ENCODE data around the gene NLGN1.
"Not testable (repeated sequence)": the region's sequence is repeated elsewhere in the genome, so short reads cannot be mapped to it uniquely, and the experiment has no call there.

NLGN1 gene

DNA sequence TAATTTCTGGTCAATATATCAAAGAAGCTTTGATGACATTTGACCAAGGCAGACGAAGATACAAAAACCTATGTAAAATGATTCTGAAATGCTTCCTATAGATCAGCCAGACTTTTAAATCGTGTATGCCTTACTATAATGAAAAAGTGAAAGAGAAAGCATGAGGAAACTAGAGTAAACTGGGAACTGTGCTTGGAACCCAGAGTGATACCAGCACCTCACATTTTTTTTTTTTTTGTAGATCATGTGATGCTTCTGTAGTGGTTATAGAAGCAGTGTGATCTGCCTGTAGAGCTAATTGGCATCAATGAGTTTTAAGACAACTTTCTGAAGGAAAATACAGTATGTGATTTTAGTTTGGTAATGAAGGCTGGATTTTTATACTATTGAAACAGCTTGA, 150.7 kb downstream of the NLGN1 start:
- no peak for FAIRE-seq
- DNase-seq (ENCODE audit: insufficient read length, low spot score) = no peak

DNA sequence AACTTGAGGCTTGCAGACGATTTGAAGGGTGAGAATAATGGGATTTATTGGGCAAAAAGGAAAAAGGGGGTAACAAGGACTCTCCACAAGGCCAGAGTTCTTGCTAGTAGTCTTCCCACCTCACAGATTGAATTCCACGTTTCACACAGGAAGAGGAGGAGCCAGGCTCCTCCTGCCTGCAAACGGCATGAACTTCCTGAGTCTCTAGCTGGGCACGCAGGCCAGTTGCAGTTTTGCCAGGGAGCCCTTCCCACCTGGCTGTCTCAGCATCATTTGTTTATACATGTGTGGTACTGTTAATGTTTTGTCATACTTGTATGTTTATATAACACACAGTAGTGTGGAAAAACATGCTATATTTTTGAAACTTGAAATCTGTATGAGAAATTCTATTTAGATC, 155.0 kb downstream of the NLGN1 start:
- no peak for DNase-seq (ENCODE audit: insufficient read length, low spot score)

DNA sequence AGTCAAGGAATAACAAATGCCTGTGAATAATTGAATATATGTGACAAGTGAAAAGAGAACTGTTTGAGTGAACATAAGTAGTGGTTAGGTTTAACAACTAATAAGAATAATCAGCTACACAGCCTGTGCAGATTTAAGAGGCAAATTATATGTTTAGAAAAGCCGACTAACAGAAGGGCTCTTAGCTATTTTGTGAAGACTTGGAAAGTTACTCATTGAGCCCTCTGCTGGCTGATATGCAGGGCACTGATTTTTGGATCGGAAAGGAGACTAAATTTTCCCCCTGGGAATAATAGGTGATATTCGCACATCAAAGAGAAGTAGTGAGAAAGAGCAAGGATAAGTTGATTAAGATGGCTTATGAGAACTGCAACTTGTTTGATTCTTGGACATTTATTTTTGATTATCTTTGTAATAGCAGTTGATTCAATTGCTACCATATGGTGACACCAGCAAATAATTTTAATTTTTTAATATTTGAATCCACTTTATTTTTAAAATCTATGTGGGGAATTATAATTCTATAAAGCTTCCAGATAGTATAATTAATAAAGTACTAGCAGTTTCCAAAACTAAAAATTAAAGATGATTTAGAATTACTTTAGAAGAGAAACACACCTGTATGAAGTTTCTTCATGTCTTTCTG, 156.2 kb downstream of the NLGN1 start:
- FAIRE-seq = no peak
- peak; percentile 3 for DNase-seq (ENCODE audit: insufficient read length, low spot score)

More for the DNA sequence above, 155.0 kb downstream of the NLGN1 start:
- no peak for FAIRE-seq

DNA sequence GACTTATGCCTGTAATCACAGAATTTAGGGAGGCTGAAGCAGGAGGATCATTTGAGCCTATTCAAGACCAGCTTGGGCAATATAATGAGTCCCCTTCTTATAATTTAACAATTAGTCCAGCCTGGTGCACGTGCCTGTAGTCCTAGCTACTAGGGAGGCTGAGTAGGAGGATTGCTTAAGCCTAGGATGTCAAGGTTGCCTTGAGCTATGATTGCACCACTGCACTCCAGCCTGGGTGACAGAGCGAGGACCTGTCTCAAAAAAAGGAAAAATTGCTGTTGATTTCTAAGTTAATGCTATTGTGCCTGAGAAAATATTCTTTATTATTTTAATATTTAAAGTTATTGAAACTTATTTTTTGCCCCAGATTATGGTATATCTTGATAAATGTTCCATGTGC, 159.0 kb downstream of the NLGN1 start:
- no peak for FAIRE-seq
- no peak for DNase-seq (ENCODE audit: insufficient read length, low spot score)

DNA sequence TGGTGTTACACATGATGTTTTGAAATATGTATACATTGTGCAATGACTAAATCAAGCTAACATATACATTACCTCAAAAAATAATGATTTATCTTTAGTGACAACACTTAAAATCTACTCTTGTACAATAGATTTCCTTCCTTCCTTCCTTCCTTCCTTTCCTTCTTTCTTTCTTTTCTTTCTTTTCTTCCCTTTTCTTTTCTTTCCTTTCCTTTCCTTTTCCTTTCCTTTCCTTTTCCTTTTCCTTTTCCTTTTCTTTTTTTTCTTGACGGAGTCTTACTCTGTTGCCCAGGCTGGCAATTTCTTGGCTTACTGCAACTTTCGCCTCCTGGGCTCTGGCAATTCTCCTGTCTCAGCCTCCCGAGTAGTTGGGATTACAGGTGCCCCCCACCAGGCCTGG, 170.5 kb downstream of the NLGN1 start:
- FAIRE-seq (no peak), DNase-seq (ENCODE audit: insufficient read length, low spot score) (no peak)

DNA sequence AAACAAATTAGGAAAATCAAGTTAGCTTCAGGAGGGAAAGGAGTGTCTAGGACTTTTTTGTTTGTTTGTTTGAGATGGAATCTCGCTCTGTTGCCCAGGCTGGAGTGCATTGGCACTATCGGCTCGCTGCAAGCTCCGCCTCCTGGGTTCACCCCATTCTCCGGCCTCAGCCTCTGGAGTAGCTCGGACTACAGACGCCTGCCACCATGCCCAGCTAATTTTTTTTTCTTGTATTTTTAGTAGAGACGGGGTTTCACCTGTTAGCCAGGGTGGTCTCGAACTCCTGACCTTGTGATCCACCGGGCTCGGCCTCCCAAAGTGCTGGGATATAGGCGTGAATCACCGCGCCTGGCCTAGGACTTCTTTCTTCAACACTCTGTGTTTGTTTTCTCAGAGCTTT, 171.1 kb downstream of the NLGN1 start:
- no peak for DNase-seq (ENCODE audit: insufficient read length, low spot score)

DNA sequence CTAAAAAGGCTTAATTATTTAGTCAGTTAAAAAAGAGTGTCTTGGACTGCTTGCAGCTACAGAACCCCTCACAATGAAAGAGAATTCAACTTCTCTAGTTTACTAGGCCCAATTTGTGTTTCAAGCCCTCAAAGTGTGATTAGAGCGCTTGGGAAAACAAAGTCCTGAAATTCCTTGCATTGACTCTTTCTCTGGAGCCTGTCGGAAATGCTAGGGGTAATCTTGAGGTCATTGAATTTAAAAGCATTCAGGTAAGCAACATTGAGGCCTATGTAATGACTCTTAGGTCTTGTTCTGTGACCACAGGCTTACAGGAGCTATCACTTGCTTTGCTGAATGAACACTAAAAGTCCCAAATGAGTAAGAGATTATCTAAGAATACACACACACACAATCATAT, 186.0 kb downstream of the NLGN1 start:
- no peak for FAIRE-seq
- DNase-seq (ENCODE audit: insufficient read length, low spot score) = no peak

More for the DNA sequence above, 171.1 kb downstream of the NLGN1 start:
- no peak for FAIRE-seq

DNA sequence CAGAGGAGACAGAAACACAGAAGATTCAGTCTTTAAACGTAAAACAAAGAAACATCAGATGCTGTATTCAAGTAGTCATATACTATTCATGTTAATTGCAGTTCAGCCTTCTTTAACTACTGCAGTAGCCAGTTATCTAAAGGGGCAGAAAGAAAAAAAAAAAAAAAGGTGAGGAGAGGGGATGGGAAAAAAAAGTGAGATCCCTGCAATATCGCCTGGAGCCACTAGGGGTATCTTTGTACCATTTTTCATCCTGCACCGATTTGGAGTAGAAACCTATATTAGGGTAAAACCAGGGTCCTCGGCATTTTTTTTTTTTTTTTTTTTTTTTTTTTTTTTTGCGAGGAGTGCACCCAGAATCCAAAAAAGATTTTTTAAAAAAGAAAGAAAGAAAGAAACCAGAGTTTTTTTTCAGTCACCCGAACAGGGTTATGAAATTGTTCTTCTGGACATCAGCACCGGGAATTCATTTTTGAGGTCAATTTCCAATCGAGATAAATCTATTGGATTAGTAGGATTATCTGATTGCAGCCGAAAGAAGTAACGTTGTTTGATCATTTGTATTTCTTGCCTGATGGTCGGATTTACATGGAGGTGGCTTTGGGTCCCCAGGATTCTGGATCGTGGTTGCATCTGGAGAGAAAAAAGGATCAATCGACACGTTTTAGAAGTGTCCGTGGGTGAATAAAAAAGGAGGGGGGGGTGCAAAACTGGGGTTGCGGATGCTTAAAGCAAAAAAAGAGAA, 186.7 kb downstream of the NLGN1 start:
- FAIRE-seq (no peak), DNase-seq (ENCODE audit: insufficient read length, low spot score) (peak; percentile 22)

DNA sequence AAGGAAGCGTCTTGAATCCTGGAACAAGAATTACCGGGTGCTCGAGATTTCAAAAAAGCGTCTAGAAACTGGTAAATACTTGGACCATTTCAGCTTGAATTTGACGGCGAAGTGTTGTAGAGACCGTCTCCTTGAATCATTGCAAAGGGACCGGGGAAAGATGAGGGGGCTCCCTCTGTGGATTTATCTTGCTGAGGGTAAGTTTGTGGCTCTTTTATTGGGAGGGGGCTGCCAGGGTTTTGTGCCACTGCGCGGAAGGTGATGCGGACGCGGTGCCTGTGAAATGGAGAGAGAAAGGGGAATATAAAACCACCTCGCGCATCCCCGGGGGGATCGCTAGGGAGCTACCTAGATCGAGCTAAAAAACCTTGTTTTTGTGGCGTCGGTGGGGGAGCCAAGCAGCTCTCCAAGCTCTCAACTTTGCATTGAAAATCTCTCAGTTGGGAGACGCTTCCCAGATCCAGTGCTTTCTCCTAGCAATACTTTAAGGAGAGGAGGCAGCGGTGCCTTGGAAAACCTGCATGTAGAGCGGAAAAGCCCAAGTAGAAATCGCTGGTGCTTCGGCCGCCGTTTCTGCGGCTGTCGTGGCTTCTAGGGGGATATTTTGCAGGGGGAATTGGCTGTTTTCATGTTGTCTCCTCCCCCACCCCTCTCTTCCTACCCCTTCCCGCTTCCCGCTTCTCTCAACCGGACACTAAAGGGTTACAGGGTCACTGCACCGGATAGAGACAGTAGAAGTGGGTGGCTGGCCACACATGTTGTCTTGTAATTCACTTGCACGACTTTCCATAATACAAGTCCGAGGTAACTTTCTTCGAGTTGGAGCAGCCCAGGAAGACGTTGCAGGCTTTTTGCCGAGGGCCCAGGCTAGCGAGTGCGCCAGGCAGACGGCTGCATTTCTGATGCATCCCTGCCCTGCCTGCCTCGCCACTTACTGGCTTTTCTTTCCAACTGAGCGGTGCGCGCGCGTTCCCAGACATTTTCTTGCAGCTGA, 187.6 kb downstream of the NLGN1 start:
- no peak for FAIRE-seq
- DNase-seq (ENCODE audit: insufficient read length, low spot score) = peak; percentile 24

DNA sequence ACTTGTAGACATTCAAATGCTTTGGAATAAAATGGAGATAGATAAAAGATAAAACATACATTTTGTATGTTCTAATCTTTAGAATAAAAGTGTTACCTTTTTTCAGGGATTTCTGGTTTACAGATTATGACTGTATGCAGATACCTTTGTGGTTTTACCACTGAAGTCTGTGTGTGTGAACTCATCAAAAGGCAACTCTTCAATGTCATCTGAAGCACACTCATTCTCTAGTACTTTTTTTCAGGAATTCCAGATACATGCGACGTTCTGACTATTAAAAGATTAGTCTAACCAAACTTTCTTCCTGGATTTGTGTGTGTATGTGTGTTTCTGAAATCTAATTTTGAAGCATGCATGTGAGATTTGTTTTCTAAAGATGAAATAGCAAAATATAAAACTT, 188.6 kb downstream of the NLGN1 start:
- no peak for DNase-seq (ENCODE audit: insufficient read length, low spot score)
- no peak for FAIRE-seq

DNA sequence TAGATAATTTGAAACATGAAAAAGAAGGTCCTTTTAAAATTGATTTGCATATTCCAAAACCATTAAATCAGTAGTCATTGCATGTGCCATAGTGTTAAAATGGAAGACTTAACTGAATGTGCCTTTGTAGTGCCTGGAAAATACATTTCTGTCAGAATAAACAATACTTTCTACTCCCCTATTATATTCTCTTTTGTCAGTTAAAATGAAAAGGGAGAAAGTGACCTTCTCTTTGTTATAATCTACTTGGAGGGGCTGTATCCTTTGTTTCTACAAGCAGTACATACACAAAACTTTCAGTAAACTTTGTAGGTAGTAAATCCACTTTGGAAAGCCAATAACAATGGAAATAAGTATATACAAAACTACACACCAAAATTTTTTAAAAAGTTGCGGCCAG, 189.5 kb downstream of the NLGN1 start:
- DNase-seq (ENCODE audit: insufficient read length, low spot score) (no peak), FAIRE-seq (no peak)

DNA sequence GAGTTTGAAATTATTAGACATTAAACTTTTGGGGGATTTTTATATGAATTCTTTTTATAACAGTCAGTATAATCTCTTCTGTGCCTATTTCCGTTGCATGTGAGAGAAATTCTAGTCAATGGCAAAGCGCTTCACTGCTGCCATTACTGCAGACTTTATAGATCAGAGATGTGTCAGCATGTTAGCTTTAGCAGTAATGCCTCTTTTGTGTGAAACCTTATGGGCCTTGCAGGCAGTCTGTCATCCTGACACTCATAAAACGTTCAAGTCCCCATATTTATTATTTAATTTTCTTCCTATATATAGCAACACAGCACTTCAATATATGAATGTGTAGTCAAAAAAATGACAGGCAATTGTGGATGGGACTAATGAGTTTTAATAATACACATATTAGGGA, 191.0 kb downstream of the NLGN1 start:
- DNase-seq (ENCODE audit: insufficient read length, low spot score) = no peak
- FAIRE-seq = no peak

DNA sequence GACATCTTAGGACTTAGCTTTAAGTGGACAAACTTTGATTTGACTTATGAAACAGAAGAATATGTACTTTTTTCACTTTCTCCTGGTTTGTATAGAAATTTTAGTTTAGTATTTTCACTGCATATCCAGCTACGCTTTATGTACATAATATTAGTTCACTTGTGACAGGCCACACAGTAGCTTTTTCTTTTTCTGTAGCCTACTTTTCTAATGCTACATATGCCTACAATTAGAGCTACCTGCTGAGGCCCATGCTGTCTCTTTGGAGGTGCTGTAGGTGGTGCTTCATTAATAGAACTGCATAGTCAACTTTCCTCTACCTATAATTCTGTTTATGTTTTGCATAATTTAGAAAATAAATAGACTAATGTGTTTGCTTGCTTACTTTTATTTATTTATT, 191.6 kb downstream of the NLGN1 start:
- DNase-seq (ENCODE audit: insufficient read length, low spot score) (no peak), FAIRE-seq (no peak)

DNA sequence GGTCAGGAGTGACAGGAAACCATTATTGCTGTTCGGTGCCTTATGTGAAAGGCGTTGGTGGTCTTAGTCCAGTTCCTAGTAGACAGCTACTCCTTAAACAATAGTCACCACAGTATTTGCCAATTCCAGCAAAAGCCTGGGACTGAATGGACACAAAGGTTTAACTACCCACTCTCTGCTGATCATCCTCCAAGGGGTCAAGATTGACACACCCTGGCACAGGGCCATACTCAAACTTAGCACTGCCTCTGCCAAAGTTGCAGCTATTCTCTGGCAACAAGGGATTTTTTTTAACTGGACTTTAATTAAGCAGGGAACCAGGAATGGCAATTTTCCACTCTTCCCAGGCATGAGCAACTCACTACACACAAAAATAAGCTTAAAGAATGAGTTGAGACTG, 193.9 kb downstream of the NLGN1 start:
- no peak for FAIRE-seq
- DNase-seq (ENCODE audit: insufficient read length, low spot score) = no peak

DNA sequence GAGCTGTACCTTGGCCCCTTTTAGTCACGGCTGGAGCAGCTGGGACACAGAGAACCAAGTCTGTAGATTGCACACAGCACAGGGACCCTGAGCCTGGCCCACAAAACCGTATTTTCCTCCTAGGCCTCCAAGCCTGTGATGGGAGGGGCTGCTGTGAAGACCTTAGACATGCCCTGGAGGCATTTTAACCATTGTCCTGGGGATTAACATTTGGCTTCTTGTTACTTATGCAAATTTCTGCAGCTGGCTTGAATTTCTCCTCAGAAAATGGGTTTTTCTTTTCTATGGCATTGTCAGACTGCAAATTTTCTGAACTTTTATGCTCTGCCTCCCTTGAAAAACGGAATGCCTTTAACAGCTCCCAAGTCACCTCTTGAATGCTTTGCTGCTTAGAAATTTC, 197.3 kb downstream of the NLGN1 start:
- not testable (repeated sequence) for DNase-seq (ENCODE audit: insufficient read length, low spot score); FAIRE-seq

DNA sequence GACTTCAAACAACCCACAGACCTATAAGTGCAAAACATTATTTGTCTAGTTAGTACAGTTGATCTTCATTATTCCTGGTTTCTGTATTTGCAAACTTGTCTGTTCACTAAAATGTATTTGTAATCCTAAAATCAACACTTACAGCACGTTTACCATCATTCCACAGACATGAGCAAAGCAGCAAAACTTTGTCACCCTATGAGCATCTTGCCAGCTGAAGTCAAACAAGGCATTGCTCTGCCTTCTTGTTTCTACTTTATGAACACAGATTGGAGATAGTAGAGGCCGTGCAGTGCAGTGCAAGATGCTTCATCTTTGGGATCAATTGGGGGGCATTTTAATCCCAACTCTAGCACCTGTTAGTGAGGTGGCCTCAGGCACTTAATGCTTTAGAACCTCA, 202.1 kb downstream of the NLGN1 start:
- no peak for DNase-seq (ENCODE audit: insufficient read length, low spot score)
- FAIRE-seq = no peak

DNA sequence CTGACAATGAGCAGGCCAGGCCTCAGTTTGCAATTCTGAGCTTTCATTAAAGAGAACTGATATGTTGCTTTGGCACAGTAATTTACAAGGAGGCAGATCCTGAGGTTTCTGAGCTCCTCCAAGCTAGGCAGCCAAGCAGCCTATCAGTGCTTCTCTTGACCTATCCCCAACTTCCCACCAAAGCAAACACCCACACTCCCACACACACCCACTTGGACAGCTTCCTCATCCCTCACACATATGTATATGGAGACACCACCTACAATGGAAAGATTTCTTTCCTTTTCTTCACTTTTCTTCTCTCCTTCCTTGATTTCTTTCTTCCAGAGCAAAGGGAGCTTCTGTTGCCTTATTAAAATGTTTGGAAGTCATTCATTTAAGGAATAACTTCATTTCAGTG, 217.0 kb downstream of the NLGN1 start:
- no peak for FAIRE-seq
- no peak for DNase-seq (ENCODE audit: insufficient read length, low spot score)

DNA sequence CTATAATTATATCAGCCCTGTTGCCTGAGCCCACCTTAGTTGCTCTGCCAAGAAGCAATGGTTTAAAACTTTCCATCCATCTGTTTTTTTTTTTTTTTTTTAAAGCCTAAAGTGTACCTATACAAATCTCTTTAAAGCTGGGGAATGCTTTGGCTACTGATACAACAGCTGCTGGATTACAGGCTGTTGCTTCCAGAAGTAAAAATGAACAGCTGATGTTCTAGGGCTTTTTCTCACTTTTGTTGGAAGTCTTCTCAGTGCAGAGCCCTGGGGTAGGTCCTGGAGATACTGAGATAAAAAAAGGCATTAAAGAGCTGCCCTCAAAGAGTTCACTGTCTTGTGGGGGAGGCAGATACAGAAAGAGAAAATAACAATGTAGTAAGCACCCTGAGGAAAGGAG, 218.1 kb downstream of the NLGN1 start:
- DNase-seq (ENCODE audit: insufficient read length, low spot score) (no peak), FAIRE-seq (no peak)

DNA sequence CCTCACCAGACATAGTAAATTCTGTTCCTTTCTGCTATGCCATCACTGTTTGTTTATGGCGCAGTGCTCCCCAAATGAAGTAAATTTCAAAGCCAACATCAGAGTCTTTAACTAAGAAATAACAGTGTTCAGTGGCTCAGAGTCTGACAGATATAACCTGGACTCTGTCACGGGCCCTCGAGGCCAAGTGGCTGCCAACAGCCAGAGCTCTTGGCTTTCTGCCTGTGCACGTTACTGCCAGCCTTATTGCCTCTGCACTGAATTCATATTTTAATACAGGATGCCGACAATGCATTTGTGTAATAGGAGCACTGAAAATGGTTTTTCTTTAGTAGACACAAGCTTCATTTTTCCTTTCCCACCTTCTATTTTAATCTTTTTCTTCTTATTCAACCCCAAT, 219.9 kb downstream of the NLGN1 start:
- no peak for DNase-seq (ENCODE audit: insufficient read length, low spot score)
- no peak for FAIRE-seq

DNA sequence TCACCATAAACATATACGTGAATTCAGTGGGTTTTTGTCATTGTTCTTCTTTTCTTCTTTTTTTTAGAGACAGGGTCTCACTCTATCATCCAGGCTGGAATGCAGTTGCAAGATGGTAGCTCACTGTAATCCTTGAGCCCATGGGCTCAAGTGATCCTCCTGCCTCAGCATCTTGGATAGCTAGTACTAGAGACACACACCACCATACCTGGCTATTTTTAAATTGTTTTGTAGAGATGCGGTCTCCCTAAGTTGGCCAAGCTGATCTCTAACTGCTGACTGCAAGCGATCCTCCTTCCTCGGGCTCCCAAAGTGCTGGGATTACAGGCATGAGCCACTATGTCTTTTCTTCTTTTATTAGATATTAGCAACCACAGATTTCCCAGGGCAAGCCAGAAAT, 220.6 kb downstream of the NLGN1 start:
- no peak for DNase-seq (ENCODE audit: insufficient read length, low spot score)
- FAIRE-seq = no peak

DNA sequence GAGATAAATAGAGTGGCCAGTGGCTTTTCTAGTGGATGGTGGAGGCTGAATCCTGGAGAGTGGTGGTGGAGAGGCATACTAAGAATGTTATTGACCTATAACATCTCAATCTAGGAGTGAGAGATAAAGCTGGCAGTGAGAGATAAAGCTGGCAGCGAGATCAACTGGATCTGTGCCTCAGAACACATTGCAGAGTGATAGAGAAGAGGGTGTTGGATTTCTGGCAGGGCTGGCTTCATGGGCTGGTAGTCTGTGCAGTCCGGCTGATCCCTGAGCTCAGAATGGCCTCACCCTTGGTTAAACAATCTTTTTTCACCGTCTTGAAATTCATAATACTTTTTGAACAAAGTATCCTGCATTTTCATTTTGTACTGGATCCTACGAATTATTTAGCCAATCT, 221.2 kb downstream of the NLGN1 start:
- DNase-seq (ENCODE audit: insufficient read length, low spot score) = no peak
- no peak for FAIRE-seq

Measured in HTR-8/SVneo (cell line).